Upper lobe of left lung (tissue), 6 donors: ENCODE measurements around the gene DPP6. TPM values are rescaled to one million over a fixed set of nuclear protein-coding genes. Genes with fewer than 3 reads are reported as not detected.

Source experiments
- ATAC-seq, 2 donors: fragments of 200-7000 bp; cut with Tn5 transposase; one replicate each; pipeline ENCODE4 v1.9.1; 2022; ENCODE audit warnings: mild to moderate bottlenecking in 2 of 2, moderate library complexity in 2 of 2; ENCODE audit not compliant: low FRiP score in 2 of 2
- DNase-seq, 2 donors: peaks; one replicate each; pipeline ENCODE4 v3.0.0-alpha.2; 2019 to 2020
- H3K27ac ChIP-seq, 4 donors: fragments of 200-600 bp; sonication (generic); one replicate each; pipeline ENCODE4 v1.5.1; 2016 to 2019
- H3K27me3 ChIP-seq, 4 donors: fragments of 200-600 bp; sonication (generic); one replicate each; pipeline ENCODE4 v1.5.1; 2017 to 2019
- H3K36me3 ChIP-seq, 4 donors: fragments of 200-600 bp; sonication (generic); one replicate each; pipeline ENCODE4 v1.5.1; 2016 to 2019
- H3K4me1 ChIP-seq, 4 donors: fragments of 200-600 bp; sonication (generic); one replicate each; pipeline ENCODE4 v1.5.1; 2018 to 2019
- H3K4me3 ChIP-seq, 4 donors: fragments of 200-600 bp; sonication (generic); one replicate each; pipeline ENCODE4 v1.5.1; 2017 to 2019; ENCODE audit warnings: mild to moderate bottlenecking in 2 of 4, moderate library complexity in 1 of 4
- H3K9me3 ChIP-seq, 4 donors: fragments of 200-600 bp; sonication (generic); one replicate each; pipeline ENCODE4 v1.5.1; 2018 to 2019
- CTCF ChIP-seq, 6 experiments: fragments of 450-650 bp in 4 of 6; fragments of 200-600 bp in 2 of 6; sonication (generic) in 2 of 6; IDR thresholded peaks; one replicate each; pipeline ENCODE4 v1.5.1; 2016 to 2019; ENCODE audit warnings: antibody characterized with exemption in 6 of 6
- EP300 ChIP-seq, 4 donors: sonication (generic); formaldehyde crosslinking; IDR thresholded peaks; one replicate each; pipeline ENCODE4 v1.5.1; 2017; ENCODE audit warnings: antibody characterized with exemption in 4 of 4, control low read depth in 2 of 4
- POLR2A ChIP-seq, 4 donors: fragments of 450-650 bp; IDR thresholded peaks; one replicate each; pipeline ENCODE4 v1.5.1; 2016 to 2017; ENCODE audit warnings: antibody characterized with exemption in 4 of 4, mild to moderate bottlenecking in 2 of 4
- POLR2AphosphoS5 ChIP-seq, 2 donors: sonication (generic); formaldehyde crosslinking; IDR thresholded peaks; one replicate each; pipeline ENCODE4 v1.5.1; 2017; ENCODE audit warnings: antibody characterized with exemption in 2 of 2
- WGBS, 2 donors: methylation state at CpG; one replicate each; pipeline ENCODE4 v1.1.5; 2017 to 2018; 5-methylcytosine and 5-hydroxymethylcytosine counted together
- total RNA-seq, 6 donors: library from RNA; depleted of rRNA in 4 of 6; stranded (reverse); fragments of >200 nt in 4 of 6; gene quantifications; one replicate each; pipeline versions ENCODE4 v1.1.0 to v1.2.1, GENCODE V29; 2016 to 2021
- donor health status: DM: no; HTN: no; CAD: no; lungs with moderate emphysema.
- donor health status: DM: no; HTN: yes; CAD: no; lungs with severe emphysema.

DPP6 gene
- total RNA-seq, 6 donors from 2014 or later, result 0.49 to 3.1 (median 0.86) TPM; not detected in 2

- no peaks in the 10 kb centered on the region for H3K4me1 ChIP-seq
- H3K36me3 ChIP-seq, result no peaks in the 10 kb centered on the region
- no peak for TF ChIP-seq POLR2AphosphoS5 (IDR thresholded peaks at IDR 0.05)
- no peak for TF ChIP-seq POLR2A (IDR thresholded peaks at IDR 0.05)
- no peak for TF ChIP-seq CTCF (IDR thresholded peaks at IDR 0.05)
- no peak for TF ChIP-seq EP300 (IDR thresholded peaks at IDR 0.05)
- ATAC-seq (no peak), DNase-seq (no peak)
- WGBS, 2 donors, result 83 to 88% methylated on average over 10 of the region's 10 CpGs
- H3K27me3 ChIP-seq, result no peaks in the 10 kb centered on the region
- H3K27ac ChIP-seq, result no peak overlapping the region
- H3K4me3 ChIP-seq, result no peak overlapping the region
- no peaks in the 10 kb centered on the region for H3K9me3 ChIP-seq
Observed at GRCh38 chr7:154581251-154581890, 529.2 kb downstream of the DPP6 start.

GRCh38 chr7:154583454-154583853, 531.3 kb downstream of the DPP6 start:
- Histone ChIP-seq H3K4me3 (no peak overlapping the region), H3K27me3 (no peaks in the 10 kb centered on the region), H3K36me3 (no peaks in the 10 kb centered on the region), H3K9me3 (no peaks in the 10 kb centered on the region), H3K4me1 (no peaks in the 10 kb centered on the region), H3K27ac (no peak overlapping the region)
- WGBS, 2 donors, result 92 to 93% methylated on average over 15 of the region's 15 CpGs
- ATAC-seq (no peak), DNase-seq (no peak)
- TF ChIP-seq EP300 (IDR thresholded peaks at IDR 0.05), result no peak
- no peak for TF ChIP-seq CTCF (IDR thresholded peaks at IDR 0.05)
- TF ChIP-seq POLR2A (IDR thresholded peaks at IDR 0.05), result no peak
- TF ChIP-seq POLR2AphosphoS5 (IDR thresholded peaks at IDR 0.05), result no peak

GRCh38 chr7:154584352-154585252, 532.4 kb downstream of the DPP6 start:
- Histone ChIP-seq H3K27me3 (no peaks in the 10 kb centered on the region), H3K9me3 (no peaks in the 10 kb centered on the region), H3K27ac (no peak overlapping the region), H3K4me3 (no peak overlapping the region), H3K4me1 (no peaks in the 10 kb centered on the region), H3K36me3 (no peaks in the 10 kb centered on the region)
- 33 to 39% methylated on average over 20 of the region's 20 CpGs for WGBS, 2 donors
- ATAC-seq, result no peak
- DNase-seq, result peak in 1 of 2 donors; percentile 40
- peak in 1 of 4 donors; percentile 29 for TF ChIP-seq EP300 (IDR thresholded peaks at IDR 0.05)
- TF ChIP-seq CTCF (IDR thresholded peaks at IDR 0.05), result peak in 3 of 6 experiments; percentile 24 to 38 (median 26)
- TF ChIP-seq POLR2A (IDR thresholded peaks at IDR 0.05), result no peak
- TF ChIP-seq POLR2AphosphoS5 (IDR thresholded peaks at IDR 0.05), result no peak

- Histone ChIP-seq H3K4me1 (no peaks in the 10 kb centered on the region), H3K9me3 (no peaks in the 10 kb centered on the region), H3K4me3 (no peak overlapping the region), H3K36me3 (no peaks in the 10 kb centered on the region), H3K27ac (no peak overlapping the region), H3K27me3 (no peaks in the 10 kb centered on the region)
- TF ChIP-seq EP300 (IDR thresholded peaks at IDR 0.05) (no peak), CTCF (IDR thresholded peaks at IDR 0.05) (no peak), POLR2A (IDR thresholded peaks at IDR 0.05) (no peak), POLR2AphosphoS5 (IDR thresholded peaks at IDR 0.05) (no peak)
- no peak for DNase-seq
- 77 to 79% methylated on average over 2 to 9 of the region's 9 CpGs for WGBS, 2 donors
- ATAC-seq, result no peak
Observed at GRCh38 chr7:154587792-154588191, 535.6 kb downstream of the DPP6 start.
